ENCODE data around the gene EXOC6.
"Not testable (repeated sequence)": the region's sequence is repeated elsewhere in the genome, so short reads cannot be mapped to it uniquely, and the experiment has no call there.

EXOC6 gene

GRCh38 chr10:93096901-93097300 is 248.6 kb downstream of the EXOC6 start:
- H3K27me3 ChIP-seq (ENCODE audit: insufficient read depth, low read length): no peaks in the 10 kb centered on the region
- no peaks in the 10 kb centered on the region for H3K36me3 ChIP-seq (ENCODE audit: insufficient read depth, low read depth, low read length)
- no peaks in the 10 kb centered on the region for H3K9me3 ChIP-seq (ENCODE audit: insufficient read depth, low read depth, low read length)
- H3K4me3 ChIP-seq (ENCODE audit: low read length): no peak overlapping the region
- no peaks in the 10 kb centered on the region for H3K4me1 ChIP-seq (ENCODE audit: insufficient read depth, low read length)
- H3K27ac ChIP-seq (ENCODE audit: low read length): no peak overlapping the region
- no peak overlapping the region for H3K9ac ChIP-seq (ENCODE audit: low read depth, low read length)

GRCh38 chr10:93097386-93097785 is 249.1 kb downstream of the EXOC6 start:
- no peaks in the 10 kb centered on the region for H3K27me3 ChIP-seq (ENCODE audit: insufficient read depth, low read length)
- H3K36me3 ChIP-seq (ENCODE audit: insufficient read depth, low read depth, low read length): no peaks in the 10 kb centered on the region
- H3K4me3 ChIP-seq (ENCODE audit: low read length): no peak overlapping the region
- no peak overlapping the region for H3K9ac ChIP-seq (ENCODE audit: low read depth, low read length)
- no peak overlapping the region for H3K27ac ChIP-seq (ENCODE audit: low read length)
- H3K9me3 ChIP-seq (ENCODE audit: insufficient read depth, low read depth, low read length): no peaks in the 10 kb centered on the region
- no peaks in the 10 kb centered on the region for H3K4me1 ChIP-seq (ENCODE audit: insufficient read depth, low read length)

DNA sequence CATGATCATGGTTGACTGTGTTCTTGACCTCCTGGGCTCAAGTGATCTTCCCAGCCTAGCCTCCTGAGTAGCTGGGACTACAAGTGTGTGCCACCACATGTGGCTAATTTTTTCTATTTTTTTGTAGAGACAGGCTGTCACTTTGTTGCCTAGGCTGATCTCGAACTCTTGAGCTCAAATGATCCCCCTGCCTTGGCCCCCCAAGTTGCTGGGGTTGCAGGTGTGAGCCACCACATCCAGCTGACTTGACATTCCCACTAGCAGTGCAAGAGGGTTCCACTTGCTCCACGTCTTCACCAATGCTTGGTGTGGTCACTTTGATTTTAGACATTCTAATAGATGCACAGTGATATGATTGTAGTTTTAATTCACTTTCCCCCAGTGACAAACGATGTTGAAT is 250.5 kb downstream of the EXOC6 start:
- Histone ChIP-seq H3K4me3 (ENCODE audit: low read length) (no peak overlapping the region), H3K36me3 (ENCODE audit: insufficient read depth, low read depth, low read length) (no peaks in the 10 kb centered on the region), H3K9ac (ENCODE audit: low read depth, low read length) (no peak overlapping the region), H3K9me3 (ENCODE audit: insufficient read depth, low read depth, low read length) (peaks cover 6% of the 10 kb centered on the region), H3K27me3 (ENCODE audit: insufficient read depth, low read length) (no peaks in the 10 kb centered on the region), H3K4me1 (ENCODE audit: insufficient read depth, low read length) (no peaks in the 10 kb centered on the region), H3K27ac (ENCODE audit: low read length) (no peak overlapping the region)

GRCh38 chr10:93099670-93100069 is 251.3 kb downstream of the EXOC6 start:
- no peak overlapping the region for H3K27ac ChIP-seq (ENCODE audit: low read length)
- H3K27me3 ChIP-seq (ENCODE audit: insufficient read depth, low read length): no peaks in the 10 kb centered on the region
- H3K9ac ChIP-seq (ENCODE audit: low read depth, low read length): no peak overlapping the region
- no peak overlapping the region for H3K4me3 ChIP-seq (ENCODE audit: low read length)
- H3K4me1 ChIP-seq (ENCODE audit: insufficient read depth, low read length): no peaks in the 10 kb centered on the region
- H3K9me3 ChIP-seq (ENCODE audit: insufficient read depth, low read depth, low read length): peaks cover 9% of the 10 kb centered on the region
- no peaks in the 10 kb centered on the region for H3K36me3 ChIP-seq (ENCODE audit: insufficient read depth, low read depth, low read length)

GRCh38 chr10:93101148-93101547 is 252.8 kb downstream of the EXOC6 start:
- not testable (repeated sequence) for H3K27me3 ChIP-seq (ENCODE audit: insufficient read depth, low read length); H3K9me3 ChIP-seq (ENCODE audit: insufficient read depth, low read depth, low read length); H3K36me3 ChIP-seq (ENCODE audit: insufficient read depth, low read depth, low read length); H3K9ac ChIP-seq (ENCODE audit: low read depth, low read length); H3K27ac ChIP-seq (ENCODE audit: low read length); H3K4me1 ChIP-seq (ENCODE audit: insufficient read depth, low read length); H3K4me3 ChIP-seq (ENCODE audit: low read length)

DNA sequence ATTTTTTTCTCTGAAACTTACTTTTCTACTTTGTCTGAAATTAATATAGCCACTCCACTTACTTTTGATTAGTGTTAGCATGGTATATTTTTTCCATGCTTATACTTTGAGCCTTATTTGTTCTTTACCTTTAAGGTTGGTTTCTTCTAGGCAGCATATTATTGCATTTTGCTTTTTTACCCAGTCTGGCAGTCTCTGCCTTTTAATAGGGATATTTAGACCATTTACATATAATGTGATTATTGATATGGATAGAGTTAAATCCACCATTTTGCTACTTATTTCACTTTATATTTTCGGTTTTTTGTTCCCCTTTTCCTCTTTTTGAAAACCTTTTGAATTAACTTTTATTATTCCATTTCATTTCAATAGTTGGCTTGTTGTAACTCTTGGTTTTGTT is 255.6 kb downstream of the EXOC6 start:
- Histone ChIP-seq H3K9me3 (ENCODE audit: insufficient read depth, low read depth, low read length) (peaks cover 9% of the 10 kb centered on the region), H3K4me1 (ENCODE audit: insufficient read depth, low read length) (no peaks in the 10 kb centered on the region)

DNA sequence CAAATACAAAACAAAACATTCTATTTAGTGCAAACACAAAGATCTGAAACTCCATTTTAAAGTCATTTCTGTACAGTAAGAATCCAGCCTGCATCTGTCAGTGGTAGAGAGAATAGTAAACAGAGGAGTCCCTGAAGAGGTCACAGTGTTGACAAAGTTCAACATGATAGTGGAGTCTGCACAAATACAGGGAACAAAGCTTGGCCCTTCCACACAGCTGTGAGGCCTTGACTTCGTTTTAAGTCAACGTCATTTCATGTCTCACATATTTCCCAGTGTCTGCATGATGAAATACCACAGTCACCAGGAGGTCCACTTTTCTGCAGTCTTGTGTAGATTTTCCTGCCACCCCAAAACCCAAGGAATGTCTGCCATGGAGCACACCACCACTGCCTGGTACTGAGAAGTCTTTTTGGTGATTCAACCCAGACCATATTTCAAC is 258.3 kb downstream of the EXOC6 start:
- Histone ChIP-seq H3K27ac (ENCODE audit: low read length) (no peak overlapping the region), H3K4me1 (ENCODE audit: insufficient read depth, low read length) (peaks cover 4% of the 10 kb centered on the region; the same call in 1 of the 2 replicates), H3K36me3 (ENCODE audit: insufficient read depth, low read depth, low read length) (no peaks in the 10 kb centered on the region), H3K4me3 (ENCODE audit: low read length) (no peak overlapping the region), H3K9ac (ENCODE audit: low read depth, low read length) (no peak overlapping the region), H3K9me3 (ENCODE audit: insufficient read depth, low read depth, low read length) (peaks cover 9% of the 10 kb centered on the region), H3K27me3 (ENCODE audit: insufficient read depth, low read length) (no peaks in the 10 kb centered on the region)

More for the DNA sequence above, 255.6 kb downstream of the EXOC6 start:
- H3K36me3 ChIP-seq (ENCODE audit: insufficient read depth, low read depth, low read length): no peaks in the 10 kb centered on the region
- H3K9ac ChIP-seq (ENCODE audit: low read depth, low read length): no peak overlapping the region
- H3K27me3 ChIP-seq (ENCODE audit: insufficient read depth, low read length): no peaks in the 10 kb centered on the region
- no peak overlapping the region for H3K27ac ChIP-seq (ENCODE audit: low read length)
- no peak overlapping the region for H3K4me3 ChIP-seq (ENCODE audit: low read length)

Data from iPS-20b (cell line).